Mammary epithelial cell (primary cell): ENCODE data around the gene P2RY1.

Source experiments
- CTCF ChIP-seq, 2 donors: IDR thresholded peaks in 1 of 2; conservative IDR thresholded peaks in 1 of 2; 2 replicates each; pipeline ENCODE4 v1.5.1; 2011 to 2012; ENCODE audit warnings: inconsistent platforms in 2 of 2, low read length in 2 of 2, mild to moderate bottlenecking in 2 of 2, control low read depth in 1 of 2, low read depth in 1 of 2; ENCODE audit not compliant: insufficient read depth in 1 of 2; ENCODE audit errors: extremely low read depth in 1 of 2
- EZH2 ChIP-seq: IDR thresholded peaks from 2 replicates; pipeline ENCODE4 v1.6.1; 2012; ENCODE audit warnings: low read length, inconsistent platforms, borderline replicate concordance

GRCh38 chr3:152811974-152812760 lies 22.8 kb upstream of the P2RY1 start:
- no peak for TF ChIP-seq CTCF (conservative IDR thresholded peaks at IDR 0.05 in 1 of 2, IDR thresholded peaks at IDR 0.05 in 1 of 2; ENCODE audit: extremely low read depth in 1 of 2, insufficient read depth in 1 of 2, low read depth in 1 of 2, low read length in 2 of 2)
- no peak for TF ChIP-seq EZH2
